ENCODE measurements around the gene ZNF597.

Gene ZNF597
- total RNA-seq = 1.1 to 14.2 (median 6.3) reads per million in 17 experiments

DNA sequence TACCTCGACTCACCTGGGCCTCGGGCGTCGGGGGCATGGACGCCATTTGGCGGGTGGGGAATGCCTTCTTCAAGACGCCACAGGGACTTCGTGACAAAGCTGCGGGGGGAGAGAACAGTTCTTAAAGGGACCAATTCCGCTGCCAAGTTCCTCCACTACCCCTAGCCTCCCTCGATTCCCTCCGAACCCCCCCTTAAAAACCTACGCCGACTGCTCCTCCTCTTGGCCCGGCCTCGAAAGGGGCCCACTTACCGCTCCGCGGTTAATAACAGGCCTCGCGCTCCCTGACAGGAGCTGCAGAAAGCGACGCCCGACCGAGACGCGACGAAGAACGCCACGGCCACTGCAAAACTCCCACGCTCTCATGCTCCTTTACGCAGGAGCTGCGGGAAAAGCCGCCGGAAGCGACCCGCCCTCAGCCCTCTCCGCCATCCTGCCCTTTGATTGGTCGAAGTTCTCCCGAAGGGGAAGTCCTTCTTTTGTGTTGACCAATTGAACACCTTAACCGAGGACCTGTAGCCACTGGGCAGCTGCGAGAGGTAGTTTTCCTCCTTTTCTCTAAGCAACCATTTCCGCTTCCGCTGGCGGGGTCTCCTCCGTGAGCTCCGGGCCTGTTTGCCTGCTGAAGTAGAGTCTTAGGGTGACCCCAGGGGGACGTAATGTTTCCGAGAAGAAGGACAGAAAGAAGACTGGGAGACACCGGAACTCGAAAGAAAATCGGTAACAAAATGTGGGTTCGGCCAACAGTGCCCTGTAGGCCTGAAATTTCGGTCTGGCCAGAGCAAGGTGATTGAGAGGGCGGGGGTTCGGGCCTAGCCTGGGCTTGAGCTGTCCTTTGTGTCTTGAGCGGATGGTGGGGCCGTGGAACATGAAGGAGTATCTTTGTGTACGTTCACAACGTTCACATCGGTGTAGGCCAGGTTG lies at the start of gene ZNF597, which contains the start of gene NAA60:
Gene ZNF597 (minus strand): TSS at position 397 of the 924 bp plus-strand sequence. CDS start 351 bp downstream, at position 46.
Gene NAA60 (plus strand): TSS at position 573 of the 924 bp plus-strand sequence. CDS start 32,548 bp downstream, outside the sequence.
- DNase-seq = peak; percentile 87 to 96 (median 92)

- no peak for DNase-seq
These were observed 49.1 kb upstream of the ZNF597 start for GRCh38 chr16:3492356-3492755.

DNA sequence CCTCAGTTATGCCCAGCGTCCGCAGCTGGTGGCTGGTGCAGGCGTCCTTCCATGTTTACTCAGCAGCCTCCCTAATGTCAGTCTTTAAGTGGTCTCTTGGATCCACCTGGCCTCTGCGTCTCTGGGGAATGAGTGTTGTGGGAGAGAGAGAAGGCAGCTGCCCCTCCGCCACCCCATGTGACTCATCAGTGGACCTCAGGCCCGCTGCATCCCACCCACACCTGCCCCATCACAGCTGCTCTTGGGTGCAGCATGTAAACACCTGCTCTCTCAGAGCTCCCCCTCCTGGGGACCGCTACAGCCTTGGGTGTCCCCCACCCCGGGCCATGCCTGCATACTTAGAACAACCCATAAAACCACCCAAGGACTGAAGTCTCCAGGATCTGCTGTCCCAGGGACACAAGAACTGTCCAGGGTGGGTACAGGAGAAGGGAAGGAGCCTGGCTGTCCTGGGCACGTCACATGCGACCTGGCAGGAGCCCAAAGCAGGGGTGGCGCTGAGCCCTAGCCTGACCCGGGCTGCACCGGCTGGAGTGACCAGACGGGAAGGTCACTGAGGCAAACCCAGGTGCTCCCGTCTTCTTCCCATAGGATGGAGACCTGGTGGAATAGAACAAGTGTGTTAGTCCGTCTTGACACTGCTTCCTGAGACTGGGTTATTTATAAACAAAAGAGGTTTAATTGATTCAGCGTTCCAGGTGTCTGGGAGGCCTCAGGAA lies 47.8 kb upstream of the ZNF597 start:
- DNase-seq = no peak

DNA sequence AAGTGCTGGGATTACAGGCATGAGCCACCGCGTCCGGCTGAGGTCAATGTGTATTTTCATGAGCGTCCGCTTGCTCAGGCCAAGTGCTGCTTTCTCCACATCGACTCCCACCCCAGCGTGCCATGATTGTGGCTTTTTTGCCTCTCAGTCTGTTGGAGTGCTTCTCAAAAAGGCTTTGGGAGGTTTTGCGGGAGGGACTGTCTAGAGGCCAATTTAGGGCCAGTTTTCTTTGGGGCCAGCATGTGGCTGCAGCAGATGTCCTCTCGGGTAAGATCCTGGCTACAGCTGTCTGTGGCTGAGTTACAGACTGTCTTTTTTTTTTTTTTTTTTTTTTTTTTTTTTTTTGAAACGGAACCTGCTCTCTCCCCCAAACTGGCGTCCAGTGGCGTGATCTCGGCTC lies 45.5 kb upstream of the ZNF597 start:
- no peak for DNase-seq

DNA sequence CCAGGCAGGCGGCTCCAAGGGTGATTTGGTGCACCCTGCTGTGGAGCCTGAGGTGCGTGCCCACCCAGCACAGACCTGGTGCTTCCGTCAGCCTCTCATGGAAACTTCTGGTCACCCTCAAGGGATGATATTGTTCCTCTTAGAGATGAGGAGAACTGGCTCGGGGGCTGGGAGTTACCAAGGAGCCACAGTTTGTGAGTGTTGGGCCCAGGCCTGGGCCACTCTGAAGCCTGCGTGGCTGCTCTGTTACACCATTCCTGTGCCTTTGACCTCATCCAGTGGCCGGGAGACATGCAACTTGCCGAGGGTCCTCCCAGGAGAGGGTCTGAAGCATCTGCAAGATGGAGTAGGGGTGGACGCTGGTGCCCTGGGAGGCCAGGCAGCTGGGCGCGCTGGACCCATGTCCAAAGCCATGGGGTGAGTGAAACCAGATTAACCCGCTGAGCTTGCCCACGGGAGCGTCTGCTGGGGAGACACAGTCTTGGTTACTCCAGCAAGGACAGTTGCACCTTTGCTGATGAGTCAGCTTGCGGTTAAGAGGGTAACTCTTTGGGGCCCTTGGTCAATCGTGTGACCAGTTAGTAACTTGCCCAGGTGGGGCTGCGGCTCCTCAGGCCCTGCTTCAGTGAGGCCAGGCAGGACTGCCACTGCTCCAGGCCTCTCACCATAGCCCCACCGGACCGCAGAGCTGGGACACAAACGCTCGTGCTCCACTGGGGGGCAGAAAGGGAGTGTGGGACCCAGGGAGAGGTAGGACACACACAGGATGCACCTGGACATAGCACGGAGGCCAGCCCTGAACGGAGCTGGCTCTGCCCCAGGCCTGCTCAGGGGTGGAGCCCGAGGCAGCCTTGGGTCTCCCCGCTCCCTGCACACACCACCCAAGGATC lies 44.5 kb upstream of the ZNF597 start:
- DNase-seq = no peak

DNA sequence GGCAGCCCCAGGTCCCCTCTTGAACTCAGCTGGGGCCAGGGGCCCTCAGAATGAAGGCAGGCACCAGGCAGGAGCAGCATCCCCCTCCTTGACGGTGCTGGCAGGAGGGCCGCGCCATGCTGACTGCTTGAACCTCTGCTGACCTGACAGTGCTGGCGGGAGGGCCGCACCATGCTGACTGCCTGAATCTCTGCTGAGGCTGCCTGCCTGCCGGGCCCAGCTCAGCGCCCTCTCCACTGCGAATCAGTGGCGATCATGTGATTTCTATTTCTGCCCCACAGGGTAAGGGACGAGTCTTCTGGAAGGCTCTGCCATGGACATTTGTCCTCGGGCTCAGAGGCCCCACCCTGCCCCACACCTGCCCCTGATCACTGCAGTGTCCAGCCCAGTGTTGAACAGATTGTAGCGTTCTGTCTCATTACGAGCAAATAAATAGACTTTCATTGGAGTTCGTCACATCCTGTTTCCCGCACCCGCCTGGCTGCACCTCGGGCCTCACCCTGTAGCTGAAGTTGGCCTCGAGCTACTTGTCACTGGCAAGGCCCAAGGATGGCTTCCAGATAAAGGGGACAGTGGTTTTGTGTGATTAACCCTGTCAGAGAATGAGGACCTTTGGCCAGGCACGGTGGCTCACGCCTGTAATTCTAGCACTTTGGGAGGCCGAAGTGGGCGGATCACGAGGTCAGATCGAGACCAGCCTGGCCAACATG lies 43.4 kb upstream of the ZNF597 start:
- no peak for DNase-seq

DNA sequence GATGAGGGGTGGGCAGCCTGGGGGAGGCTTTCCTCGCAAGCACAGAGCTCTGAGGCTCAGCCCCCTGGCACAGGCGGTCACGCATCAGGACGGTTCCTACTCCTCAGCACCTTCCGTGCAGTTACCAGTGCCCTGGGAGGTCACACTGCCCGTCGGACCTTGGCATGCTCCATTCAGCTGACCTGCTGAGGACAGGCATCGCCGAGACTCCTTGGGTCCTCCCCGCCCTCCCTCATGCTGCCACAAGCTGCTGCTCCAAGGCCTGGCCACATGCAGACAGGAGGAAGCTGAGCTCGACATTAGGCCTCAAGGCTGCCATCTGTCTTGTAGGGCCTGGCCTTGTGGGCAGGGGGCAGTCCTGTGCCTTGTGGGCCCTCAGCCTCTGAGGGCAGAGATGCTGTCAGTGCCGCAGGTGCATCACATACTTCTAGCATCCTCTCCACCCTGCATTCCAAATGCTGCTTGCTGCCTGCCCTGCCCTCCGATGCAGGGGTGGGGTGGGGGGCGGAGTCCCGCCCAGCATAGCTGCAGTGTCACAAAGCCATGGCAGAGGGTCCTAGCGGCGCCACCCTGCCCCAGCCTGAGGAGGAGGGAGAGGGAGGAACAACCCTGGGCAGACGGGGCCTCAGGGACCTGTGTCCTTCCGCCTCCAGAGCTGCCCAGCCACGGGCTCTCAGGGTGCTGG lies 42.7 kb upstream of the ZNF597 start:
- no peak for DNase-seq

DNA sequence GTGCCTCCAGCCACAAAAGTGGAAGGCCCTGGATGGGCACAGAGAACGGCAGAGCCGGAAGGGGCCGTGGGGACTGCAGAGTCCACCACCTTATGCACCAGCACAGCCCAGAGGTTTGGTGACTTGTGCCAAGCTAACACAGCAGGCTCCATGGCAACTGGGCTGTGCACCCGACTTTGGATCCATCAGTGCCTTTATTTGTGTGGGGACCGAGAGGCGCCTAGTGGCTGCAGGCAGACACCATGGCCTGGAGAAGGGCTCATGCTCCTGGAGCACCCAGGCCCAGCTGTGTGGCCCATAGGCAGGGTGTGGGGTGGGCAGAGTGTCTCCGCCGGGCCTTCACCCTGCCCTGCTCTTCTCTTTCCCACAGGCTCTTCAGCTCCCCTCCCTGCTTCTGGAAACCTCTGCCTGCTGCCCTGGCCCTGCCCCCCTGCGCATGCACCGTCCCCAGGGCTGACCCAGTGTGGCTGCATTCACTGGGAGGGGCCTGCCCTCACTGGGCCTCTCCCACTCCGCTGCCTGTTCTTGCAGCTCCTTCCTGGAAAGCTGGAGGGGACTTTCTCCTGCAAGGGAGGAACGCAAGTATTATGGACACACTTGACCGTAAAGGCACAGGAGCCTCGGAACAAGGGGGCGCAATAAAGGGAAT lies 41.9 kb upstream of the ZNF597 start:
- no peak for DNase-seq

DNA sequence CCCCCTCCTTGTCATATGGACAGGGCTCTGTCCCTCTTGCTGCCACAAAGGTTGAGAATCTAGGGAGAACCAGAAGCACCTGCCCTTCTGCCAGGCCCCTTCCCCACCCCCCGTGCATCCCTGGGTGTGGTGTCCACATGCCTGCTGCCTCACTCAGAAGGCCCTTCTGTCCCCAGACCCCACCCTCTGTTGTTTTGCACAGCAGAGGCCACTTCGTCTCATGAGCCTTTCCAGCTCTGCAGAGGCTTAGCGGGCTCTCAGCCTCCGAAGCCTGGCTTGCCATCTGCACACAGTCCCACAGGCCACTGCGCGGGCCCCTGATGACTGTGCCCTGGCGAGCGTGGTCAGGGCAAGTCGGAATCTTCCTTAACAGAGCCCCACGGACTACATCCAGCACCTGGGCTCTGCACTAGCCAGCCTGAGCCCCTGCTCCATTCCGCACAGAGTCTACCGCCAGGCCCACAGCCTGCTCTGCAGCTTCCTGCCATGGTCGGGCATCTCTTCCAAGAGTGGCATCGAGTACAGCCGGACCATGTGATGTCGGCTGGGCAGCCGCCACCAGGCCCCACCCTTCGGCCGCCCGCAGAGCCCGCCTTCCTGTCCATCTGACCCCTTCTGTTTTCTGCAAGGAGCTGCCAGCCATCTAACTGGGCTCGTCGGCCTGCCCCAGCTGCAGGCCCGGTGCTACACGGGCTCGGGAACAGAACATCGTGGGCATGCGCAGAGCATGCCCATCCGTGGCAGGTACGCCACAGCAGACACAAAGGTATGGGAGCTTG lies 41.2 kb upstream of the ZNF597 start:
- DNase-seq = no peak

GRCh38 chr16:3482659-3483241 lies 39.4 kb upstream of the ZNF597 start:
- DNase-seq = no peak

DNA sequence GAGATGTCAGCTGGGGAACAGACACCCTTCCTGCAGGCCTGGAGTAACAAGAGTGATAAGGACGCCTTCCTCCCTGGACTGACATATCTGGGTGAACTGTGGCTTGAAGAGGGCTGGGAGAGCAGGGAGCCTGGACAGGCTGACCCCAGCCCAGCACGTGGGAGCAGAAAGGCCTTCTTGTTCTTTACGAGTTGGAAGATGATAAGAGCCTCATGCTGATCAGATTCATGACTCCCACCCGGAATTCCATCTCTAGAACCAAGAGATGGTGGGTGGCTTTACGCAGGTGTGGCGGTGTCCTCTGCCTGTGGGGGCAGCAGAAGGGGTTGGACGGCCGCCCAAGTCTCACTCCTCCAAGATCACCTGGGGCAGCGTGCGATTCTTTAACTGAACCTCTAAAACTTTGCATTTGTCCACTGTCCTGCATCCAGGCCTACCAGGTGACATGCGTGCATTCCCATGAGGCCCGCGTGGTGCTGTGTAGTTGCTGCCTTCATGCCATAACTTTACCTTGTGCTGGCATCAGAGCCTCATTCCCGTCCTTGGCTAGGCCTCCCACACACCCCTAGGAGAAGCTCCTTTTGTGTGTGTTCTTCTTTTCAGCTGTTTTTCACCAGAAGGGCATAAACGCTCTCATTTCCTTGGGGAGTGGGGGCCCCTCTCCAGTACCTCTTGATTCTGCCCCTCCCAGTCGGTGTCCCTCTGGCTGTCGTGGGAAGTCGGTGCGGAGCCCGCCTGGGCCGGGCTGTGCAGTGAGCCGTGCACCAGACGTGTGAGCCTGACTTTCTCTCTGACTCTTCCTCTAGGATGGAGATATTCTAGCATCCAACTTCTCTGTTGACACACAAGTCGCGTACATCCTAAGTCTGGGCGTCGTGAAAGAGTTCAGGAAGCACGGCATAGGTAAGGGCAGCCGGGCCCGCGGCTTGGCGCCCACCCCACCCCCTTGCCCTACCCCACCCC lies 38.7 kb upstream of the ZNF597 start:
- DNase-seq = no peak

GRCh38 chr16:3480901-3481695 lies 37.8 kb upstream of the ZNF597 start:
- no peak for DNase-seq

DNA sequence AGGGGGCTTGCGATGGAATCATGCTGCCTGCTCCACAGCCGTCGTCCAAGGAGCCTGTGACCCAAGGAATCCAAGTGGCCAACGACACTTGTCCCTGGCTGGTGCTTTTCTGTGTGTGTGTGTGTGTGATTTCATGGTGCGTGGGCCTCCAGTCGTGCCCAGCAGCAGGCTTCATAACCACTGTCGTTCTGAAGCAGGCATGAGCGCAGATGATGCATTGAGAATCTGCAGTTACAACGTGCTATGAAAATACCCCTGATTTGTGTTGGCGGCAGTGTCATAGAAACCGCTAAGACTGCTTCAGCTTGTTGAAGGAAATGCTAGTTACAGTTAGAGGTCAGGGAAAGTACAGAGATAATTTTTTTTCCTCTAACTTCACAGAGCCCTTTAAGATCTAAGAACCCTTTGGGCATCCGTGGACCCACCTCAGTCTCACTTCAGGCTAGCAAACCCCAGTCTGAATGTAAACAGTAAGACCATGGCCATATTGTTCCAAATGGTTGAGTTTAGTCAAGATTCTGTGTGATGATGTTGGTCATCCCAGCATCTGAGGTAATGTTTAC lies 36.4 kb upstream of the ZNF597 start:
- no peak for DNase-seq

GRCh38 chr16:3478242-3478925 lies 35.1 kb upstream of the ZNF597 start:
- no peak for DNase-seq

DNA sequence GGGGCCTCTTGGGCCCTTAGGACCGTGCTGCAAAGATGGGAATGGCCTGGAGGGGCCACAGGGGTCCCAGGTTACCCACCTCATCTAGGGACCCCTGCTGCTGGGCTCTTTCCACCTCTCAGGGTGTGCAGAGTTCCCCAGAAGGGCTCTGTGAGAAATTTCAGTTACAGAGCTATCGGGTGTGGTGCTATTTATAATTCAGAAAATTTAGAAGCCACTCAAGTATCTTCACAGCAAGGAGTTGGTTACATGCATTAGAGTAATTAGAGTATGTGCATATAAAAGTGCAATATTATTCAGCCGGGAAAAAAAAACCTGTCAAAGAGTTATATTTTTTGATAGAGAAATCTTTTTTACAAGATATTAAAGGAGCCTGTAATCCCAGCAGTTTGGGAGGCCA lies 33.1 kb upstream of the ZNF597 start:
- no peak for DNase-seq

GRCh38 chr16:3475604-3476375 lies 32.5 kb upstream of the ZNF597 start:
- DNase-seq = no peak

Data from suppressor macrophage (primary cell).